H1 (cell line): ENCODE results near the gene C6orf120.

Experiments used
- HDAC2 ChIP-seq, 2 experiments: fragments of 300-600 bp in 1 of 2; sonication (generic) in 1 of 2; IDR thresholded peaks; 2 replicates each; pipeline ENCODE4 v1.6.1; 2011 to 2012; ENCODE audit warnings: low read depth in 2 of 2, low read length in 2 of 2, mild to moderate bottlenecking in 2 of 2, moderate library complexity in 2 of 2, borderline replicate concordance in 1 of 2, inconsistent platforms in 1 of 2
- JUN ChIP-seq: IDR thresholded peaks from 2 replicates; pipeline ENCODE4 v1.6.1; 2011; ENCODE audit warnings: low read depth, mild to moderate bottlenecking, improper control_type of control experiment, low read length
- POLR2AphosphoS5 ChIP-seq: IDR thresholded peaks from 2 replicates; pipeline ENCODE4 v1.6.1; 2011; ENCODE audit warnings: low read depth, low read length
- SP1 ChIP-seq: IDR thresholded peaks from 2 replicates; pipeline ENCODE4 v1.6.1; 2011; ENCODE audit warnings: low read depth, low read length
- ZNF274 ChIP-seq: IDR thresholded peaks from 2 replicates; pipeline ENCODE4 v1.7.0; 2012; ENCODE audit warnings: low read length, borderline replicate concordance; ENCODE audit errors: extremely low read depth
- TF ChIP-seq, protein P1 (sequence below), 3 experiments: IDR thresholded peaks; 1 replicate in 2 of 3; 2 replicates in 1 of 3; pipeline versions ENCODE4 v1.5.1 to v1.6.1; 2011; ENCODE audit warnings: low read length in 3 of 3, mild to moderate bottlenecking in 3 of 3, inconsistent platforms in 2 of 3, low read depth in 1 of 3, moderate library complexity in 1 of 3; ENCODE audit not compliant: insufficient read depth in 1 of 3; ENCODE audit errors: control extremely low read depth in 1 of 3

GRCh38 chr6:169723991-169724493 is 22.1 kb downstream of the C6orf120 start:
- TF ChIP-seq POLR2AphosphoS5 (no peak; the same call in 1 of the 2 replicates), JUN (no peak), ZNF274 (no peak), SP1 (no peak), HDAC2 (IDR thresholded peaks at IDR 0.05; ENCODE audit: borderline replicate concordance in 1 of 2, low read depth in 2 of 2, low read length in 2 of 2) (no peak)
- TF ChIP-seq, protein P1, sequence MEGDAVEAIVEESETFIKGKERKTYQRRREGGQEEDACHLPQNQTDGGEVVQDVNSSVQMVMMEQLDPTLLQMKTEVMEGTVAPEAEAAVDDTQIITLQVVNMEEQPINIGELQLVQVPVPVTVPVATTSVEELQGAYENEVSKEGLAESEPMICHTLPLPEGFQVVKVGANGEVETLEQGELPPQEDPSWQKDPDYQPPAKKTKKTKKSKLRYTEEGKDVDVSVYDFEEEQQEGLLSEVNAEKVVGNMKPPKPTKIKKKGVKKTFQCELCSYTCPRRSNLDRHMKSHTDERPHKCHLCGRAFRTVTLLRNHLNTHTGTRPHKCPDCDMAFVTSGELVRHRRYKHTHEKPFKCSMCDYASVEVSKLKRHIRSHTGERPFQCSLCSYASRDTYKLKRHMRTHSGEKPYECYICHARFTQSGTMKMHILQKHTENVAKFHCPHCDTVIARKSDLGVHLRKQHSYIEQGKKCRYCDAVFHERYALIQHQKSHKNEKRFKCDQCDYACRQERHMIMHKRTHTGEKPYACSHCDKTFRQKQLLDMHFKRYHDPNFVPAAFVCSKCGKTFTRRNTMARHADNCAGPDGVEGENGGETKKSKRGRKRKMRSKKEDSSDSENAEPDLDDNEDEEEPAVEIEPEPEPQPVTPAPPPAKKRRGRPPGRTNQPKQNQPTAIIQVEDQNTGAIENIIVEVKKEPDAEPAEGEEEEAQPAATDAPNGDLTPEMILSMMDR (IDR thresholded peaks at IDR 0.05; ENCODE audit: control extremely low read depth in 1 of 3, insufficient read depth in 1 of 3, low read depth in 1 of 3, low read length in 3 of 3) = no peak
